Measurements from ENCODE around the gene TMEM255B. TPM values are rescaled to one million over a fixed set of nuclear protein-coding genes. Genes with fewer than 3 reads are reported as not detected.

TMEM255B gene
- total RNA-seq, 2 experiments from 2014 or later = 1.7 to 1.8 TPM

DNA sequence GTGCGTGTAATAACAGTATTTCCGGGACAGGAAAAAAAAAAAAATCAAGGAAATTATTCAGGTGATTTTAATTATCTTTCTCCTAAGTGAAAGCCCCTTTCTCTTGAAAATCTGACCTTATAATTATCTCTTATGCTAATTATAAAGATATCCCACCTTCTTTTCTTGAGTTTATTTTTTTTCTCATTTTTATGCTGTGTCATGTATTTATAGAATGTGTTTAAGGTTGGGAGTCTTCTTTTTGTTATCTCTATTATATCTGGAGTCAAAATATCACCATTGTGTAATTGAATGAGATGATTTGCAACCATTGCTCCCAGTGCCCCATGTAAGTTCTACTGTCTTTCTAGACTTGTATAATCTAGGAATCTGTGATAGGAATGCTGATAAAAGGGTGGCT lies 3.0 kb downstream of the TMEM255B start:
- Mint-ChIP-seq H3K4me3 (no peak overlapping the region), H3K27me3 (peaks cover 44% of the 10 kb centered on the region), H3K9me3 (no peaks in the 10 kb centered on the region), H3K4me1 (ENCODE audit: low read depth) (peaks cover 11% of the 10 kb centered on the region), H3K27ac (no peak overlapping the region), H3K36me3 (ENCODE audit: low read depth) (no peaks in the 10 kb centered on the region)
- DNase-seq = no peak
- ChIA-PET POLR2A (no interaction called here), CTCF (interaction anchor here (1.0 kb wide), 1 partner anchor 20 kb away, joined by 3 read pairs; no protein-coding TSS in a partner anchor)
- intact Hi-C loops (cut with micrococcal nuclease) = no loop called here
- TF ChIP-seq, protein P1, sequence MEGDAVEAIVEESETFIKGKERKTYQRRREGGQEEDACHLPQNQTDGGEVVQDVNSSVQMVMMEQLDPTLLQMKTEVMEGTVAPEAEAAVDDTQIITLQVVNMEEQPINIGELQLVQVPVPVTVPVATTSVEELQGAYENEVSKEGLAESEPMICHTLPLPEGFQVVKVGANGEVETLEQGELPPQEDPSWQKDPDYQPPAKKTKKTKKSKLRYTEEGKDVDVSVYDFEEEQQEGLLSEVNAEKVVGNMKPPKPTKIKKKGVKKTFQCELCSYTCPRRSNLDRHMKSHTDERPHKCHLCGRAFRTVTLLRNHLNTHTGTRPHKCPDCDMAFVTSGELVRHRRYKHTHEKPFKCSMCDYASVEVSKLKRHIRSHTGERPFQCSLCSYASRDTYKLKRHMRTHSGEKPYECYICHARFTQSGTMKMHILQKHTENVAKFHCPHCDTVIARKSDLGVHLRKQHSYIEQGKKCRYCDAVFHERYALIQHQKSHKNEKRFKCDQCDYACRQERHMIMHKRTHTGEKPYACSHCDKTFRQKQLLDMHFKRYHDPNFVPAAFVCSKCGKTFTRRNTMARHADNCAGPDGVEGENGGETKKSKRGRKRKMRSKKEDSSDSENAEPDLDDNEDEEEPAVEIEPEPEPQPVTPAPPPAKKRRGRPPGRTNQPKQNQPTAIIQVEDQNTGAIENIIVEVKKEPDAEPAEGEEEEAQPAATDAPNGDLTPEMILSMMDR (IDR thresholded peaks at IDR 0.05) = no peak
- ATAC-seq = no peak

DNA sequence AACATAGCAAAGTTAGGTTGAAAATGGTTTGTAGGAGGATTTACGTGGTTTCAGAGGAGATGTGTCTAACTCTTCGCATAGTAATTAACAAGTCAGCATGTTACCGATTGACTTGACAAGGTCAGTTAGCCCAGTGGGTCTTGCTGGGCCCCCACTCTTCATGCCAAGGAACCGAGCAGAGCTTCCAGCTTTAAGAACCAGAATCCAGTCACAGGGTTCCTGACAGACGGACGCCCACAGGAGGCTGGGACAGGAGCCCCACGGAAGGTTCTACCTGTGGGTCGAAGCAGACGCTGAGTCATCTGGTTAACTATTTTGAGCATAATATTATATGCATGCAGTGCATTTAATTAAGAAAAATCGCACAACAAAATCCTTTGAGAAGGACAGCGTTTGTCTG lies 3.5 kb downstream of the TMEM255B start:
- H3K27me3 Mint-ChIP-seq = peaks cover 44% of the 10 kb centered on the region
- no peak for DNase-seq
- H3K4me1 Mint-ChIP-seq (ENCODE audit: low read depth) = peaks cover 10% of the 10 kb centered on the region
- intact Hi-C loops (cut with micrococcal nuclease) = no loop called here
- CTCF ChIA-PET = no interaction called here
- H3K27ac Mint-ChIP-seq = no peak overlapping the region
- H3K36me3 Mint-ChIP-seq (ENCODE audit: low read depth) = no peaks in the 10 kb centered on the region
- no peaks in the 10 kb centered on the region for H3K9me3 Mint-ChIP-seq
- POLR2A ChIA-PET = no interaction called here
- no peak for ATAC-seq
- TF ChIP-seq, protein P1 (IDR thresholded peaks at IDR 0.05) = no peak
- no peak overlapping the region for H3K4me3 Mint-ChIP-seq

DNA sequence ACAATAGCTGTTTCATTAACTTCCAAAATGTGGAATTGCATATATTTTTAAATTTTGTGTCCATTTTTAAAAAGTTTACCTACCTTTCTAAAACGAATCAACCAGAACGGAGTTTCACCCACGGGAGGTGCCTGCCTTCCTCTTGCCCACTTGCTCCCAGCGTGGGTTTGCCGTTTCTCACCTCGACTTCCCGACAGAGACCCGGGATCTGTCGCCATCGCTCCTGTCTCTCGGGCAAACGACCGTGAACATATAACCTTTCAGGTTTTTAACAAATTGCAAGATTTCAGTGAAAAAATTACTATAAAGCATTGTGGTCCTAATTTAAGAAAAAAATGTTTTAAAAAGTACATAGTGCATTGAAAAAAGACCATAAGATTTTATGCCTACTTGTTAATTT lies 4.2 kb downstream of the TMEM255B start:
- DNase-seq (no peak), ATAC-seq (no peak)
- Mint-ChIP-seq H3K27me3 (peaks cover 37% of the 10 kb centered on the region), H3K4me3 (no peak overlapping the region), H3K4me1 (ENCODE audit: low read depth) (peaks cover 10% of the 10 kb centered on the region), H3K36me3 (ENCODE audit: low read depth) (no peaks in the 10 kb centered on the region), H3K27ac (no peak overlapping the region), H3K9me3 (no peaks in the 10 kb centered on the region)
- intact Hi-C loops (cut with micrococcal nuclease) = no loop called here
- ChIA-PET POLR2A (no interaction called here), CTCF (no interaction called here)
- TF ChIP-seq, protein P1 (IDR thresholded peaks at IDR 0.05) = no peak

DNA sequence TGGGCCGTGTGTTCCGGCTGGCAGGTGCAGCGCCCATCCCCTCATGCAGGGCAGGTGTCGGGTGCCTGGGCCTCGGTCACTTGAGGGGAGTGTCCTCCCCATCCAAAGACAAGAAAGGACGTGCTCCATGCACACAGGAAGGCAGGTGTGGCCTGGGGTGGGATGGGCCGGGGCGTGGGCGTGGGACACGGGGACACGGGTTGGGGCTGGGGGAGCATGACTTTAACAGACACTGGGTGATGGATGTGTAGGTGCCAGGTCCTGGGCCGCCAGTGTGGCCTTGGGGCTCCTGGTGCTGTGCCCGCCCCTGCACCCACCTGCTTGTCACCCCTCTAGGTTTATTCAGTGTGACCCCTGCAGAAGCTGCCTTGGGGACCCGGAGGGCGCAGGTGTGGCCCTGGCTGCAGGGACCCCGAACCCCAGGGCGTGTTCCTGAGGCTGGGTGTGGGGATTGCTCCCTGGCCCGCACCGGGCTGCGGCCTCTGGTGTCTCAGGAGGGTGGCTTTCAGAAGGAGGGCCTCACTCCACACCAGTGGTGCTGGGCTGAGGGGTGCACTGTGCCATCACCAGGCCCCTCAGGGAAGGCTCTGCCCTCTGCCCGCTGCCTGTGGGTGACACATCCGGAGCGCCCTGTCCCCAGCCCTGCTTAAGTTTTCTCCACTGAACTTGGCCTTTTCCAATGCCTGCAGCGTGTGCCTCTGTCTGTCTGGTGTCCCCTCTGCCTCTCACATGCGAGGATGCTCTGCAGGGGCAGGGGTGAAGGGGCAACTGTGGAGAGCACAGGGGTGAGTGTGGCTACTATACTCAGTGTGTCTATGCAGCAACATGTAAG lies 5.2 kb downstream of the TMEM255B start:
- no peak for ATAC-seq
- TF ChIP-seq, protein P1 (IDR thresholded peaks at IDR 0.05) = no peak
- H3K36me3 Mint-ChIP-seq (ENCODE audit: low read depth) = no peaks in the 10 kb centered on the region
- ChIA-PET CTCF (no interaction called here), POLR2A (no interaction called here)
- intact Hi-C loops (cut with micrococcal nuclease) = no loop called here
- H3K4me3 Mint-ChIP-seq = no peak overlapping the region
- H3K27me3 Mint-ChIP-seq = peaks cover 33% of the 10 kb centered on the region
- no peaks in the 10 kb centered on the region for H3K9me3 Mint-ChIP-seq
- DNase-seq = no peak
- peaks cover 7% of the 10 kb centered on the region for H3K4me1 Mint-ChIP-seq (ENCODE audit: low read depth)
- H3K27ac Mint-ChIP-seq = no peak overlapping the region

DNA sequence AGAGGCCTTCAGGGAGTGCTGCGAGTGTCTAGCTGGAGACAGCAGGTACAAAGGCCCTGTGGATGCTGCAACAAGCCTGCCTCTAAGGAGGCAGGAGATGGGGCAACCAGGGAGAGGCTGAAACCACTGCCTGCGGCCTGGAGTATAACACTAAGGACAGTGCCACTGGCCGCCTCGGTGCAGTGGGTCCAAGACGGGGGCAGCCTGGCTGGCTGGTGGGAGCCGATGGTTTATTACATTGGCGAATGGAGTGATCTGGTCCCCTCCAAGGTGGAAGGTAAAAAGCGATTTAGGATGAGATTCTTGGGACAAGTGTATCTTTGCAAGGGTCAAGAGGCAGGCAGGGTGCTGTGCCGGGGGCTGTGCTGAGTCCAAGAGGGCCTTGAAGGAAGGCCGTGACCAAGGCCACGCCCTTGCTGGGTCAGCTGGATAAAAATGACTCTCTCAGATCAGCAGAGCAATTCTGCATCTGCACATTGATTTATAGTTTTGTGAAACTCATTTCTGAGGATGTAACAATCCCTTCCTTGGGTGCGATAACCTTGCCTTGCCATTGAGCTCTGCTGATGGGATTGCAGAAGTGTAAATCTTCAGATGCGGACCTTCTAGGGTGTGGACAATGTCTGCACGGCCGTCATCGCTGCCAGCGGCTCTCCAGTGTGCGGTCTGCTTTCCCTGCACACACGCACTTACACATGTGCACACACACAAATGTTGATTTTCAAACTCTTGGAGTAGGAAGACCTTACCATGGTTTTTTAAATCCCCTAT lies 6.0 kb downstream of the TMEM255B start:
- no peaks in the 10 kb centered on the region for H3K36me3 Mint-ChIP-seq (ENCODE audit: low read depth)
- H3K4me1 Mint-ChIP-seq (ENCODE audit: low read depth) = no peaks in the 10 kb centered on the region
- ChIA-PET POLR2A (no interaction called here), CTCF (no interaction called here)
- DNase-seq (no peak), ATAC-seq (no peak)
- TF ChIP-seq, protein P1 (IDR thresholded peaks at IDR 0.05) = no peak
- H3K9me3 Mint-ChIP-seq = no peaks in the 10 kb centered on the region
- H3K27me3 Mint-ChIP-seq = peaks cover 26% of the 10 kb centered on the region
- intact Hi-C loops (cut with micrococcal nuclease) = no loop called here
- no peak overlapping the region for H3K27ac Mint-ChIP-seq
- H3K4me3 Mint-ChIP-seq = no peak overlapping the region
